Measurements from ENCODE around the gene CMTM5.
"Not testable (repeated sequence)": the region's sequence is repeated elsewhere in the genome, so short reads cannot be mapped to it uniquely, and the experiment has no call there.

CMTM5 gene

DNA sequence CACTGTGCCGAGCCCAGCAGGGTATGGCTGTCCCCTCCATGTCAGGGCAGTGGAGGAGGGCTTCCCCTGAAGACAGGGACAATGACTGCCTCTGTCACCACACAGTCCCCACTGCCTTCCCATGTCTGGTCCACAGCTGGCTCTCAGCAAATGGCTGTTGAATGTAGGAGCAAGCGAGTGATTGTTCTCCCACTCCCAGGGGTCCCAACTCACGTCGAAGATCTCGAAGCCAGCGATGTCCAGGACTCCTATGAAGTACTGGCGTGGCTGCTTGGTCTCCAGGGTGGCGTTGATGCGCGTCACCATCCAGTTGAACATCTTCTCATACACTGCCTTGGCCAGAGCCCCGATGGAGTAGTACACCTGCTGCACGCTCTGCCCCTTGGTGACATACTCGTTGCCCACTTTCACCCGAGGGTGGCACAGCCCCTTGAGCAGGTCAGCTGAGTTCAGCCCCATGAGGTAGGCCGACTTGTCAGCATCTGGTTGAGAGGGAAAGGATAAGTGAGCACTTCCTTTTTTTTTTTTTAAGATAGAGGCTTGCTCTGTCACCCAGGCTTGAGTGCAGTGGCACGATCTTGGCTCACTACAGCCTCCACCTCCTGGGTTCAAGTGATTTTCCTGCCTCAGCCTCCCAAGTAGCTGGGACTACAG is 23.8 kb downstream of the CMTM5 start:
- DNase-seq: not testable (repeated sequence)

DNA sequence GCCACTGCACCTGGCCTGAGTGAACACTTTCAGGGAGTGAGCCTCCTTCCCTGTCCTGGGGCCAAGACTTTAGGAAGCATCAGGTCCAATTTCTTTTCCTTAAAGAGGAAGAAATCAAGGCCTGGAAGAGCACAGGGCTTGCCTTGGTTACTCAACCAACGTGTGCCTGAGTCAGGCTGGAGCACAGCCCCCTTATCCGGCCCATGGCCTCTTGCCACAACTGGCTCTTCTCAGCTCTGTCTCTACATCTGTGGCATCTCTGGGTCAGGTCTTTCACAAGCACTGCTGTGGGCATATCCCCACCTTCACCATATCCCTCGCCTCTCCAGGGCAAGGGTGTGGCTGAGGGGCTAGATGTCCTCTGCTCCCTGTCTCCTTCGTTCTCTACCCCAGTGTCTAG is 24.4 kb downstream of the CMTM5 start:
- DNase-seq: no peak

DNA sequence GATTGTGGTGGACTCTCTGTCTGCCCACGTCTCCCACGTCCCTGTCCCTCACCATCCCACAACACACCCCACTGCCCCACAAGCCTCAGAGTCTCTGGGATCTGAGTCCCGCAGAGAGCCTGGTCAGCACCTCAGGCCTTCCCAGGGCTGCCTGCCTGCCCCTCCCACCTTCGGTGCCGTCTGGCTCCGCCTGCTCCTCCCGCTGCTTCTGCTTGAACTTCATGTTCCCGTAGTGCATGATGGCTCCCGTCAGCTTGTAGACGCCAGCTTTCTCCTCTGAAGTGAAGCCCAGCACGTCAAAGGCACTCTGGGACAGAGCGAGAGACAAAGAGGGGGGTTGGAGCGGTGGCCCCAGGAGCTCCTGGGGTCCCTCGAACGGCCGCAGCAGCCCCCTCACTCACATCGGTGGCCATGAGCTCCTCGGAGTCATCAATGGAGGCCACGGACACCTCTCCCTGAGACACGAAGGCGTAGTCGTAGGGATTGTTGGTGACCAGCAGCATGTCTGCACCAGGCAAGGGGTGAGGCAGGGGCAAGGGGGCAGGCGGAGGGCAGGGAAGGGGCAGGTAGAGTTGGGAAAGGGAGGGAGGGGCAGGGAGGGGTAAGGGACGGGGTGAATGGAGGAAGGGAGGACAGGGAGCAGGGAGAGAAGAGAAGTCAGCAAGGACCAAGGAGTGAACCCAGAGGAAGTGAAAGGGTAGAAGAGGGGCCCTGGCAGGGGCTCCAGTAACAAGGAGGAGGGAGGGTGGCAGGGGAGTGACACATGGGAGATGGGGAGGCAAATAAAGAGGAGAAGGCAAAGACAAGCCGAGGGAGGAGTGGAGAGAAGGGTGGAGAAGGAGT is 25.7 kb downstream of the CMTM5 start:
- no peak for DNase-seq

DNA sequence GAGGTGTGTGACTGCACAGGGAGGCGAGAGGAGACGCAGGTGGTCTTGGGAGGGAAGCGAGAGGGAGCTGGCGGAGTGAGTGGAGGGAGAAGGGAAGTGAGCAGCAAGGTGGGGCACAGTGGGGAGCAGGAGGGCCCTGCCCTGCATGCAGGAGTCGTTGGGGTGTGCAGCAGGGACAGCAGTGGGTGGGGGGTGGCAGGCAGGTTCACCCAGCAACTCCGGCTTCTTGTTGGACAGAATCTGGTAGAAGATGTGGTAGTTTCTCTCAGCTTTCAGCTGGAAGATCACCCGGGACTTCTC is 26.2 kb downstream of the CMTM5 start:
- DNase-seq: no peak

DNA sequence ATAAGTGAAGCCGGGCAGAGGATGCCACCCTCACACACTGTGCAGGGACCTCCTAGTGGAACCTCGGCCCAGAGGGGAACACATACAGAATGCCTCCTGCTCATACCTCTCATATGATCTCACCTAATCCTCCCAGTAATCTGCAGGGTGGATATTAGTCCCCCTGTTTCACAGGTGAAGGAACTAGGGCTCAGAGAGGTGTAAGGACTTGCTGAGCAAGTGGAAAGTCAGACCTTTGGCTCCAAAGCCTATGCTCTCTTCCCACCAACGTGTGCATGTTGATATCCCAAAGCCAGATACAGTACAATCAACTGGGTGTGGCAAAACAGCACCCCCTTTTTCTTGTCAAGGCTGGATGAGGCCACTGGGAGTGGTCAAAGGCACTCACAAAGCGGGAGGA is 27.1 kb downstream of the CMTM5 start:
- no peak for DNase-seq

DNA sequence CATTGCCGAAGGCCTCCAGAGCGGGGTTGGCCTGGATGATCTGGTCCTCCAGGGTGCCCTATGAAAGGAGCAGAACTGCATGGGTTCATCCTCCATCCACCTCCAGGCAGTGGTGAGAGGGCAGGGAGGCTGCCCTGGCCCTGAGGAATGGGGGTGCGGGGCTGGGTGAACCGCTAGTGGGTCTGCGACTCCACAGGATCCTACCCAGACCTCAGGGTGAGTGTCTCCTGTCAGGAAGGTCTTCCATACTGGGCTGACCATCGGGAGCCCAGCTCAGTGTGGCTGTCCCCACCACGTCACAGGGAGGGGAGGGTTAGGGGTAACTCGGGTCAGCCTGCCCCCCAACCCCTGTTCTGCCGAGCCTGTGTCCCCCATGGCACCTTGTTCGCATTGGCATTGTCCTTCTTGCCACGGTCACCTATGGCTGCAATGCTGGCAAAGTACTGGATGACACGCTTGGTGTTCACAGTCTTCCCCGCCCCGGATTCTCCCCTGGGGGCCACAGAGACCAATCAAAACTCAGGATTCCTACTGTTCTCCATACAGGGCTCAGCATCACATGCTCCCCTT is 27.6 kb downstream of the CMTM5 start:
- DNase-seq: no peak

DNA sequence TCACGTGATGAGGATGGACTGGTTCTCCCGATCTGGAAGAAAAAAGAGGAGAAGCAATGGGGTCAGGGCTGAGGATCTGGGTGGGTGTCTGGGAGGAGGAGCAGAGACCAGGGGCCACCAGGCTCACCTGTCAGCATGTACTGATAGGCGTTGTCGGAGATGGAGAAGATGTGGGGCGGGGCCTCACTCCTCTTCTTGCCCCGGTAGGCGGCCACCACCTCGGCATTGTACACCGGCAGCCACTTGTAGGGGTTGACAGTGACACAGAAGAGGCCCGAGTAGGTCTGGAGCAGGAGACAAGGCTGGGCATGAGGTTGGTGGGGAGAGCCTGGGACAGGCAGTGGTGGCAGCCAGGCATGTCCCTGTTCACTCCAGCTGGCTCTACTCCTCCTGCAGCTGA is 28.2 kb downstream of the CMTM5 start:
- DNase-seq: no peak

DNA sequence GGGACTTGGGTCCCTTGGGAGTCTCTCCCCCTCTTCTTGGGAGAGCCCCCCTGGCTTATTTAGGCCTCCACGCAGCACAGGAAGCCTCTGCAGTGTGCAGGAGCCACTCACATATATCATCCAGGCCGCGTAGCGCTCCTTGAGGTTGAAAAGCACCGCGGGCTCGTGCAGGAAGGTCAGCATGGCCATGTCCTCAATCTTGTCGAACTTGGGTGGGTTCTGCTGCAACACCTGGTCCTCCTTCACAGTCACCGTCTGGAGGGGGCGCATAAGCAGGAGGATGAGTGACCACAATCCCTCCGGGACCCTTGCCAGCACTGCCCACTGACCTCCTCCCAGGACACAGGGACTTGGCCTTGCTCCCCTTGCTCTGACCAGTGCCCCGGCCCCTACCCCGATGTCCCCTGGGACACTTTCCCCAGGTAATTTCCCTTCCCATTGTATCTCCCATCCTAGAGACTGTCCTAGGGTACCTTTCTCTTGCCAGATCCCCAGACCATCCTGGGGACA is 28.7 kb downstream of the CMTM5 start:
- no peak for DNase-seq

DNA sequence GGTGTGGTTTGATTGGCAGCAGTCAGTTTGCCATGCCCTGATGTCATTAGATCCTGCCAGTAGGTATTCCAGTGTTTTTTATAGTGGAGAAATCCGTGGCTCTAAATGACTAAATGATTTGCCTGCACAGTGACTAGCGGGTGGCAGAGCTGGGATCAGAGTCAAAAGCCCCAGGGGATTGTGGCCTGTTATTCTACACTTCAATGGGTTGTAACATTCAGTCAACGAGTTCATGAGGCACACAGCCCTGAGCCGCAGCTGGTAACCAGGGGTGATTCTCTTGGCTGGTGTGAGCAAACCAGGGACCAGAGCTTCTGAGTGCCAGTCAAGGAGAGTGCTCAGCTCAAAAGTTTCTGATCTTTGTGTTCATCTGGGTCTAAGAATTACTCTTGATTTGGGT is 29.4 kb downstream of the CMTM5 start:
- no peak for DNase-seq

DNA sequence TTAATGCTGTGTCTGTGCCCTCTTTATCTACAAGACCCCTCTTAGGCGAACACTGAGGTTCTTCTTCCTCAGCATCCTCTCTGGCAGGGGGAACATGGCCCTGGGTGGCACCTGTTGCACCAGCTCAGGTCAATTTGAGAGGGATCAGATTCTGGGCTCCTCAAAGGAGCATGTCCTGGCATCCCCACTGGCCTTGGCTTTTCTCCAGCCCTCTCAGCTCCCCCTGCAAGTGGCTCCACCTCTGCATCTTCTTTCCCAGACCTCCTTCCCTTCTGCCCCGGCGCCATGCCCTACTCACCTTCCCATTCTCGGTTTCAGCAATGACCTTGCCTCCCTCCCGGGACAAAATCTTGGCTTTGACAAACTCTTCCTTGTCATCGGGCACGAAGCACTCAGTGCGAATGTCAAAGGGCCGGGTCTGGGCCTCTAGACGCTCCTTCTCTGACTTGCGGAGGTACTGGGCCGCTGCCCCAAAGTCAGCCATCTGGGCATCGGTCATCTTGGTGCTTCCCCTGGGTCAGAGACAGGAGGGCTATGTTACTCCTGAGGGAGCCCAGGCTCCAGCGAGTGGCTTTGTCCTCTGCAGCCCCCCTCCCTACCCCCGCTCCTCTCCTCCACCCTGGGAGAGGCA is 30.0 kb downstream of the CMTM5 start:
- DNase-seq: no peak

DNA sequence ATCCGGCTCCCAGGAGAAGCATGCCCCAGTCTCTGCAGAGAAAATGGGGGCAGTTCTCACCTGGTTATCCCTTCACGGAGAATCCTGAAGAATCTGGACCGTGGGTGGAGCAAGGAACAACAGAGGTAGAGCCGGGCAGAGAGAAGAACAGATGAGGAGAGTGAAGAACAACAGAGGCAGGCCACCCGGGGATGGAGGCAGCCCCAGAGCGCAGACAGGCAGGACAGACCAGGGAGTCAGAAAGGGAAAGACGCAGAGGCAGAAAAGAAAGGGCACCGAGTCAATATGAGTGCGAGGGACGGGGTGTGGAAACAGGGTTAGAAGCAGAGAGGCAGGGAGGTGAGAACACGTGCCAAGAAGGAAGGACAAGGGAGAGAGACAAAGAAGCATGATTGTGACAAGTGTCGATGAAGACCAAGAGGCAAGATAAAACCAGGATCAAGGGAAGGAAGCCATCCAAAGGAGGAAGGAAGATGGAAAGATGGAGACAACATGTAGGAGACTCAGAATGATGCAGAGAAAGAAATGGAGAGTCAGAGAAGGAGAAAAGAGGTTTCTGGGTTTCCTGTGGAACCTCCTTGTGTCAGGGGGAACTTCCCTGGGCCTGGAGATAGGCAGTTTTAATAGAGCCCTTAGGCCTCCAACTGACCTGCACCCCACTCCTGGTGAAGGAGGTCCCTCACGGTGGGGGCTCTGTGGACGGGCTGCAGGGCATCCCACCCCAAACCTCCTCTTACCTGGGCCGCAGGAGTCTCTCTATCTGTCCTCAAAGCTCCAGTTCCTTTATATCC is 30.9 kb downstream of the CMTM5 start, which contains the start of gene MYH6:
MYH6 (minus strand) TSS at position 758 of the 791 bp plus-strand sequence. CDS start 1,050 bp downstream, outside the sequence.
- DNase-seq: no peak

DNA sequence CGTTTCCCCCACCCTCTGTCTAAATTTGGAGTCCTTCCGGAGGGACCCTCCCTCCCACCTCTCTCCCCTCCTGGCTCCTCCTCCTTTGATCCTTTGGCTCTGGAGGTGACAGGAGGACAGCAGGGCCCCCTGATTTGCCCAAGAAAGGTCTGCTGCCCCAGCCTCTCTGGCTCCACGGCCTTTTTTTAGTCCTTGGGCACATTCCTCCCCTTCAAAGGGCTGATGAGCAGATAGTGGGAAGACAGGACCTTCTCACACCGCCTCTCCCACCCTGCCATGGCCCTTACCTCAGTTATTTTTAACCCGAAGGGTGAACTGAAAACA is 31.4 kb downstream of the CMTM5 start:
- DNase-seq: no peak

DNA sequence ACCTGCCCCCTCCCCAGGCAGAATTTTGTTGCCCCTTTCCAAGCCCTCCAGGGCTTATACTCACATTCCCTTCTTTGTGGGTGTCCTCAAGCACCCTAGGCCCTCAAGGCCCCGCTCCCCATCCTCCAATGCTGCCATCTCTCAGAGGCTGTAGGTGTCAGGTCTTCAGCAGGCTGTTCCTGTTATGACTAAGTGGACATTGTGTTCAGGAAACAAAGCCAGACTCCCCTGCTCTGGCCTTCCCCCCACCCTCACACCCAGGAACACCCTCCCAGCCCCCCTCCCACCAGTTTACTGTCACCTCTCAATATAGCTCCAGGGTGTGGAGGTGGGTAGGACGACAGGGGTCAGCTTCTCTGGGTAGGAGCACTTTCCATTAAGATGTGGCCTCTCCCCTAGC is 32.6 kb downstream of the CMTM5 start:
- DNase-seq: no peak

DNA sequence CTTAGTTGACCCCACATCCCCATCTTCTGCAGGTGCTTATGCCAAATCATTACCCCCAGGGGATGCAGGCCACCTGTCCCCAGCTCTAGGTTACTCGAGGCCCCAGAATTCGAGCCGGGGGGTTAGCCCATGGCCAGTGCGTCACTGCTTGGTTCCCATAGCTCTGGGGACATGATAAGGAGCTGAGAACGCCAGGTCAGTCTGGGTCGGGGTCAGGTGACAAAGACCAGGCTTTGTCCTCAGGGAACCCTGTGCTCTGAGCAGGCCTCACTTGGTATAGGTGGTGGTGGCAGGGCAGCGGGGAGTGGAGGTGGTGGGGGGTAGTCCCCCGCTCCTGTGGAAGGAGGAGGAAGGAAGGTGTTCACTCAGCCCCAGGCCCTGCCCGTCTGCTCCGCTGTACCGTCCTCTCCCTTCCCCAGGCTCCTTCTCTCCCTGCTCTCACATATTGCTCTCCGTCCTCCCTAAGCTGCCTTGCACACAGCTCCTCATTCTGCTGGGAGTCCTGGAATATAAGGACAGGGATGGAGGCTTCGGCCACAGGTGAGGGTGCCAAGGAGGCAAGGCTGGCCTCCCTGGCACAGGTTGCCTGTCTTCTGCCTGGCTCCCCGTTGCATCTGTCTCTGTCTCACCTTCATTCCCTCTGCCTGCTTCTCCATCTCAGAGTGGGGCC is 33.3 kb downstream of the CMTM5 start:
- no peak for DNase-seq

DNA sequence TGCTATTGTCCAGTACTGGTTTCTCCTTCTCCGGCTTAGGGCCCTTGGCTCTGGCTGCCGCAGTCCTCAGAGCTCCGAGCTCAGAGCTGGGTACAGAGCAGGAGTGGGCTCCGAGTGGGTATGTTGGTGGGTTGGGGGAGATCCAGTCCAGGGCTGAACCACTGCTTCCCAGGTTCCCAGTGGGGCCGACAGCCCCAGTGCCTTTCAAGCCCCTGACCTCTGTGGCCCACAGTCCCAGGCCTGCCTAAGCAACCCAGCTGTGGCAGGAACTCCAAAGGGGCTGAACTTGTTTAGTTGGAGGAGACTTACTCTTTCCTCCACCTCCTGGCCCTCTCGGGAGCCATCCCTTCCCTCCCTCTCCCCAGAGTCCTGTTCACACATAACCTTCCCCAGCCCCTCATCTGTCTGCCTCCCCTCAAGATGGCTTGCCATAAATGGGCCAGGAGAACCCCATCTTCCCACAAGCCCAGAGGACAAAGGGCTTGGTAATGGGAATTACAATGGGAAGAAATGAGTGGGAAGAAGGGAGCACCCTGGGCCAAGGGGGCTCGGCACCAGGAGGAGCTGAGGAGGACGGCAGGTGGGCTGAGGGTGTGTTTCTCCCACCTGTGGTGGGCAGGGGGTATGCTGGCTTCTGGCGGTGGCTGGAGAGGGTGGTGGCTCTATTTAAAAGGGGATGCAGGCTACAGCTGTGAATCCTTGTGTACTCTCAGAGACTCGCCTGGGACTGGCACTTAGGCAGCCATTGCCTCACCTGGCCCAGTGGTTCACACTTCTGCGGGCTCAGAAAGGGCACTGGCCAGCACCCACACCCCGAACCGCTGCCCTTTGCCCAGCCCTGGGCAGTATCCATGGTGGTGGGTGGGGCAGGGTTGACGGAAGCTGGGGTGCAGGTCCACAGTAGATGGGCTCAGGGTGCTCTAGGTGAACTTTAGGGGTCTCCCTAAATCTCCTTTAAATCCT is 35.0 kb downstream of the CMTM5 start:
- no peak for DNase-seq

DNA sequence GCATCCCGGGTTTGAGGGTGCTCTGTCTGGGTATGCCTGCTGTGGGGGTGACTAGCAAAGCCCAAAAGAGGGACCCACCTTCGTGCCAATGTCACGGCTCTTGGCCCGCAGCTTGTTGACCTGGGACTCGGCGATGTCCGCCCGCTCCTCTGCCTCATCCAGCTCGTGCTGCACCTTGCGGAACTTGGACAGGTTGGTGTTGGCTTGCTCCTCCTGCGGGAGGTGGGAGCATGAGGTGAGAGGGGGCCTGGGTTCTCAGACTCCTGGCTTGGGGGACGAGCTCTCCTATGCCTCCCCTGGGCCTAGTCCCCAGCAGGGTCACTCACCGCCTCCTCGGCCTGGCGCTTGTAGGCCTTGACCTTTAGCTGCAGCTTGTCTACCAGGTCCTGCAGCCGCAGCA is 36.8 kb downstream of the CMTM5 start:
- no peak for DNase-seq

DNA sequence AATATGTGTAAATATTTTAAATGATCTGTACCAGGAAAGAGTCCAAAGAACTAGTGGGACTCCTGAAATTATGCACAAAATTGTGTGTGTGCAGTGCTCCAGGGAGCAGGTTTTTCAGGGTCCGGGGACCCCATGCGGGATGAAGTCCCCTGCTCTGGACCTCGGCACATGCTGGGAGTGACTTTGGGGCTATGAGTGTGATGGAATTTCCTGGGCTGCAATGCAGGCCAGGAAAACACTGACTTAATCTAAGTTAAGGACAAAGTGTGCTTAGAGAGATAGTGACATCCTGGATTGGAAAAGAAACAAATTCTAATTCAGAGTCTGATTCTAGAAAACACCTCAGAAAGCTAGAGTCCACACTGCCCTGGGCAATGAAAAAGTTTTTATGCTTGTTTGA is 37.4 kb downstream of the CMTM5 start:
- DNase-seq: no peak

DNA sequence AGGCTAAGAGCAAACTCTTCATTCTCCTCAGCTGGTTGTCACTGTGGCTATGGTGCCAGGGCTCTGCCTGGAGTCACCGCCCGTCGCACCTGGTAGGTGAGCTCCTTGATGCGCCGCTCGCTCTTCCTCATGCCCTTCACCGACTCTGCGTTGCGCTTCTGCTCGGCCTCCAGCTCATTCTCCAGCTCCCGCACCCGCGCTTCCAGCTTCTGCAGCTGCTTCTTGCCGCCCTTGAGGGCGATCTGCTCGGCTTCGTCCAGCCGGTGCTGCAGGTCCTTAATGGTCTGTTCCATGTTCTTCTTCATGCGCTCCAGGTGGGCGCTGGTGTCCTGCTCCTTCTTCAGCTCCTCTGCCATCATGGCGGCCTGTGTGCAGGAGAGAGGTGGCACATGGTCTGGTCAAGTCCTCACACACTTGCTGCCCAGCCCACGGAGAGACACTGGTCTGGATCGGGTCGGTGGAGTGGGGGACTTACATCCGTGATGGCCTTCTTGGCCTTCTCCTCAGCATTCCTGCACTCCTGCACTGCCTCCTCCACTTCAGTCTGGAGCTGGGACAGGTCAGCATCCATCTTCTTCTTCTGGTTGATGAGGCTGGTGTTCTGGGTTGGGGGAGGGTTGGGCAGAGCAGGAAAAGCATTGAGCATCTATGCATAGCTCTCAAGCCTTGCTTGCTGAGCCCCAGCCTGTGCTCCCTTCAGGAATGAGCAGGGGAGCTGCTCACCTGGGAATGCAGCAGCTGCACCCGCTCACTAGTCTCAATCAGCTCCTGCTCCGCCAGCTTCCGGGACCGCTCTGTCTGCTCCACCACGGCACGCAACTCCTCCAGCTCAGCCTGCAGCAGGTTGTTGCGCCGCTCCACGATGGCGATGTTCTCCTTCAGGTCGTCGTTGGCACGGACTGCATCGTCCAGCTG is 38.3 kb downstream of the CMTM5 start:
- no peak for DNase-seq

DNA sequence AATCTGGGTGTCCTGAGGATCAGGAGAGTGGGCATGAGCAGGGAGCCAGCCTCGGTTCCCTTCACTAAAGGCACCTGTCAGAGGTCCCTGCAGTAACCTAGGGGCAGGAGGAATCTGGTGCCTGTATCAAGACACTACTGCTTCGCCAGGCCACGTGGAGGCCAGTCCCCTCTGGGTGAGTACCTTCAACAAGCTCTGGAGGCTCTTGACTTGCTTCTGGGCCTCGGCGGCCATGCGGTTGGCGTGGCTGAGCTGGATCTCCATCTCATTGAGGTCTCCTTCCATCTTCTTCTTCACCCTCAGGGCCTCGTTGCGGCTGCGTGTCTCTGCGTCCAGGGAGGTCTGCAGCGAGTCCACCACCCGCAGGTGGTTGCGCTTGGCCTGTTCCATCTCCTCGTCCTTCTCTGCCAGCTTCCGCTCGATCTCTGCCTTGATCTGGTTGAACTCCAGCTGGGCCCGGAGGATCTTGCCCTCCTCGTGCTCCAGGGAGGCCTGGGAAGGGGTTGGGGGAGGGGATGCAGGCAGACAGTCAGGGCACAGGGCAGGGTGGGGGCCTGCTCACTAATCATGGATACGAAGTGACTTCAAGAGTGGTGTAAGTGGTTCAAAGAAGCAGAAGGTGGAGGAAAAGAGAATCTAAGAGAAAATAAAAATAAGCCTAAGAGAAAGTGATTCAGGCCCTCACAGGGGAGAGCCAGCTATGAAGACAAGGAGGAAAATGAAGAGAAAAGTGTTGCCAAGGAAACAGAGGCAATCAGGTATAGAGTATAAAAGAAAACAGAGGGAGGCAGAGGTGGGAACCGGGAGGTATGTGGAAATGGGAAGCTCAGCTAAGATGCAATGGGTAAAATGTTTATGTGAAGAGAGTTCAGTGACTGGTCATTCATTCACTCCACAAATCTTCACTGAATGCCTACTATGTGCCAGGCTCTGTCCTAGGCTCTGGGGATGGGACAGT is 39.3 kb downstream of the CMTM5 start:
- no peak for DNase-seq

Data from CD4-positive, alpha-beta T cell treated with Interleukin-17A for 1 hour (primary cell).